Aorta (tissue), 5 donors: ENCODE results near the gene B4GALNT4. TPM values are rescaled to one million over a fixed set of nuclear protein-coding genes. Genes with fewer than 3 reads are reported as not detected.
A peak's percentile ranks its signal among the peaks of the same experiment; 100 is the strongest.
"Not testable (repeated sequence)": the region's sequence is repeated elsewhere in the genome, so short reads cannot be mapped to it uniquely, and the experiment has no call there.

Experiments
- ATAC-seq: fragments of 200-7000 bp; cut with Tn5 transposase; one replicate; pipeline ENCODE4 v1.9.1; 2022; ENCODE audit warnings: moderate library complexity; ENCODE audit not compliant: low FRiP score
- DNase-seq, 2 donors: peaks; one replicate each; pipeline ENCODE4 v3.0.0-alpha.2; 2020
- H3K27ac ChIP-seq, 2 donors: one replicate each; pipeline ENCODE4 v1.5.1; 2013; ENCODE audit warnings: low read length in 2 of 2, mild to moderate bottlenecking in 2 of 2, moderate library complexity in 2 of 2, control low read depth in 1 of 2, inconsistent platforms in 1 of 2, low read depth in 1 of 2
- H3K27me3 ChIP-seq, 2 donors: one replicate each; pipeline ENCODE4 v1.6.1; 2013; ENCODE audit warnings: control low read depth in 1 of 2, low read length in 1 of 2, mild to moderate bottlenecking in 1 of 2, moderate library complexity in 1 of 2; ENCODE audit not compliant: insufficient read depth in 2 of 2, control insufficient read depth in 1 of 2
- H3K36me3 ChIP-seq, 2 donors: one replicate each; pipeline ENCODE4 v1.6.1; 2013; ENCODE audit warnings: control low read depth in 1 of 2, low read length in 1 of 2, mild to moderate bottlenecking in 1 of 2; ENCODE audit not compliant: insufficient read depth in 2 of 2, control insufficient read depth in 1 of 2
- H3K4me1 ChIP-seq, 2 donors: one replicate each; pipeline ENCODE4 v1.6.1; 2013; ENCODE audit warnings: low read length in 2 of 2, control low read depth in 1 of 2, mild to moderate bottlenecking in 1 of 2, moderate library complexity in 1 of 2; ENCODE audit not compliant: insufficient read depth in 2 of 2, control insufficient read depth in 1 of 2
- H3K4me3 ChIP-seq, 2 donors: one replicate each; pipeline ENCODE4 v1.5.1; 2013; ENCODE audit warnings: low read length in 2 of 2, control low read depth in 1 of 2, mild to moderate bottlenecking in 1 of 2
- H3K9me3 ChIP-seq: one replicate; pipeline ENCODE4 v1.6.1; 2013; ENCODE audit warnings: mild to moderate bottlenecking, low read length; ENCODE audit not compliant: control insufficient read depth
- WGBS, 2 donors: extraction: QIAGEN DNeasy Blood & Tissue Kit; methylation state at CpG; one replicate each; pipeline ENCODE4 v1.1.7; 2013; 5-methylcytosine and 5-hydroxymethylcytosine counted together
- intact Hi-C, 2 donors: fragments of 100-400 bp; cut with DNase I; formaldehyde crosslinking; loops; one replicate each; pipeline versions ENCODE4 v1.14.2 to v1.15.0; 2022
- polyA plus RNA-seq, 2 donors: library from polyadenylated mRNA; stranded (reverse); fragments of 200-250 nt; gene quantifications; one replicate each; pipeline ENCODE4 v1.2.3, GENCODE V29; 2013
- total RNA-seq, 2 donors: library from RNA; stranded (reverse); fragmentation: NEBNext Ultra II Directional; extraction: Animal tissue kit (Norgen Biotek cat#: 25700); gene quantifications; one replicate each; pipeline ENCODE4 v1.2.1, GENCODE V29; 2021
- donor health status: healthy with polysubstance abuse.
- donor health status: Bipolar disorder and iron deficiency.
- donor health status: DM: no; HTN: no; CAD: no.
- donor health status: DM: no; HTN: no; CAD: no.
- donor health status: DM: yes; HTN: yes; CAD: no.

The B4GALNT4 gene
- total and polyA plus RNA-seq, 4 donors, result 0.38 to 4.6 (median 1.9) TPM

DNA sequence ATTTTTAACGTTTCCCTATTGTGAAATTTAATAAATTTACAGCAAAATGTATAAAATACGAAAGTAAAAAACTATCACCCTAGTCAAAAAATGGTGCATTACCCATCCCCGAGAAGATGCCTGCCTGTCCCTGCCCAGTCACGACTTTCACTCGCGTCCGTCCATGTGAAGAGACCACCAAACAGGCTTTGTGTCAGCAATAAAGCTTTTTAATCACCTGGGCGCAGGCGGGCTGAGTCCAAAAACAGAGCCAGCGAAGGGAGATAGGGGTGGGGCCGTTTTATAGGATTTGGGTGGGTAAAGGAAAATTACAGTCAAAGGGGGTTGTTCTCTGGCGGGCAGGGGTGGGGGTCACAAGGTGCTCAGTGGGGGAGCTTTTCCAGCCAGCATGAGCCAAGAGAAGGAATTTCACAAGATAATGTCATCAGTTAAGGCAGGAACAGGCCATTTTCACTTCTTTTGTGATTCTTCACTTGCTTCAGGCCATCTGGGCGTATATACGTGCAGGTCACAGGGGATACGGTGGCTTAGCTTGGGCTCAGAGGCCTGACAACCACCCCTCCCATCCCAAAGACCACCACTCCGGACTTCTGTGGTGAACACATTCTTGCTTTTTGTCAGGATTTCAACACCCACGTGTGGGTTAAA, 35.6 kb upstream of the B4GALNT4 start:
- WGBS, 2 donors, result 90% methylated on average over 17 of the region's 17 CpGs
- H3K36me3 ChIP-seq, ATAC-seq, H3K4me3 ChIP-seq, H3K27me3 ChIP-seq, H3K4me1 ChIP-seq, H3K9me3 ChIP-seq, H3K27ac ChIP-seq, intact Hi-C loops: not testable (repeated sequence)
- peak in 1 of 2 donors; percentile 51 for DNase-seq

DNA sequence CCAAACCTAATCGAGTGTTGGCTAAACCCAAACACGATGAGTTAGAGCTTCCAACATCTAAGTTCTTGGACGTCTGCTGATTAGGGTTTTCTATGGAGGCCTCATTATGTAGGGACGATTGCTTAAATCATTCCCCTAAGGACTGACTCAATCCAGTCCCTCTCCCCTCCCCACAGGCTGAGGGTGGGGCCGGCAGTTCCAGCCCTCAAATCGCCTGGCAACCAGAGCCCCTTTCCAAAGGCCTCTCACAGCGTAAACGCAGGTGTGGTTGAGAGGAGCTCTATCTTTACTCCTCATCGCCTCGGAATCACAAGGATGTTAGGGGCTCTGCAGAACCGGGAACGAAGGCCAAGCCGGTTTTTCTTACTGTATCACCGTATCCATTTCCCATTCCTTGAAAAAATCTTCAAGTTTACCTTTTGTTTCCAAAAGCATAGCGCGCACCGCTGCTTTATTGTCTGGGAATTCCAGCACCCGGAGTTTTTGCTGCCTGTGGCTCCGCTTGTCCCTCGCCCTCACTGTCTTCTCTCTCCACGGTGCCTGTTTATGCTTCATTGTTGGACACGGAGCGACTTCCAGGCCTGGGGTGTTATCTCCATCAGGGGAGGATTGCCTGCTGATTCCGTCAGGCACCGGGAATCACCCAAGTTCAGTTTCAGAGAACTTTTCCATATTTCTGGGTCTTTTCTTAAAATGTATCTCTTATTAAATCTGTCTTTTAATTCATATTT, 34.9 kb upstream of the B4GALNT4 start:
- DNase-seq, result peak in 1 of 2 donors; percentile 70
- Histone ChIP-seq H3K27me3 (no peaks in the 10 kb centered on the region), H3K9me3 (no peaks in the 10 kb centered on the region), H3K36me3 (no peaks in the 10 kb centered on the region), H3K4me3 (no peak overlapping the region), H3K4me1 (no peaks in the 10 kb centered on the region), H3K27ac (no peak overlapping the region)
- ATAC-seq, result peak; percentile 44
- intact Hi-C loops, result no loop called here
- 78 to 80% methylated on average over 25 of the region's 25 CpGs for WGBS, 2 donors

DNA sequence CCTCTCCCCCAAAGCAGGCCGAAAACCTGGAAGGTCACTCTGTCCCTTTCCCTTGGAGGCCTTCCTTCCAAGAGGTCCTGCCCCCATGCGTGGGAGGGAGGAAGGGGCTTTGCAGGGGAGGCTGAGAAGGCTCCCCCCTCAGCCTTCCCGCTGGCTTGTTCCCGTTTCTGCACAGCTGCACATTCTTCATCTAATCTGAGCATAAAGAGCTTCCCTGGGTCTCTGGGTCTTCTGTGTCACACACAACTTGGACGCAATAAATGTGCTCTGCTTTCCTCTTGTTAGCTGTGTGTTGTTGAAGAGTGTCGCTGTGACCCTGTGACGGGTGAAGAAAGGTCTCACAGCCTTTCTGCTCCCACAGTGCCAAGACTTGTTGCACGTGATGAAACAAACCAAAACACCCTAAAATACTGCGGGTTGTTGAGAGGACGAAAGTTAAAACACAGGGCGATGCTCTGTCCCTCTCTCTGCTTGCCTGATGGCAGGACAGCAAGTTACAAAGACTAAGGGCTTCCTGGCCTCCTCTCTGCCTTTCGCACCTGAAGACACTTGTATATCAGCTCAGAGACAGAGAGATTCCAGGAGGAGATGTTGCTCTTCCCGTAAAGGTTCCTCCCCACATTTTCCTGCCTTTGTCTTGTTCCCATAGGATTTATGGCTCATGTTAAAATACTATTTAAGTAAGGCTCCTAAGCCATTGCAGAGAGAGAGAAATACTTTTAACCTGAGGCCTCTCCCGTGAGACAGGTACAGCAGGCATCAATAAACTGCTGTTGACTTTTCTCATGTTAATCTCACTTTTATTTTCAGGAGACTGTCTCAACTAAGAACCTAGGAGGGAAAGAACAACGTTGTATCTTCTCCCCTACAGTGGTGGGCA, 33.3 kb upstream of the B4GALNT4 start:
- Histone ChIP-seq H3K27ac (no peak overlapping the region), H3K27me3 (no peaks in the 10 kb centered on the region), H3K4me3 (no peak overlapping the region), H3K4me1 (no peaks in the 10 kb centered on the region), H3K9me3 (no peaks in the 10 kb centered on the region), H3K36me3 (no peaks in the 10 kb centered on the region)
- intact Hi-C loops, result no loop called here
- DNase-seq, result peak; percentile 67 to 69
- ATAC-seq, result no peak
- 60% methylated on average over 15 of the region's 15 CpGs for WGBS, 2 donors

DNA sequence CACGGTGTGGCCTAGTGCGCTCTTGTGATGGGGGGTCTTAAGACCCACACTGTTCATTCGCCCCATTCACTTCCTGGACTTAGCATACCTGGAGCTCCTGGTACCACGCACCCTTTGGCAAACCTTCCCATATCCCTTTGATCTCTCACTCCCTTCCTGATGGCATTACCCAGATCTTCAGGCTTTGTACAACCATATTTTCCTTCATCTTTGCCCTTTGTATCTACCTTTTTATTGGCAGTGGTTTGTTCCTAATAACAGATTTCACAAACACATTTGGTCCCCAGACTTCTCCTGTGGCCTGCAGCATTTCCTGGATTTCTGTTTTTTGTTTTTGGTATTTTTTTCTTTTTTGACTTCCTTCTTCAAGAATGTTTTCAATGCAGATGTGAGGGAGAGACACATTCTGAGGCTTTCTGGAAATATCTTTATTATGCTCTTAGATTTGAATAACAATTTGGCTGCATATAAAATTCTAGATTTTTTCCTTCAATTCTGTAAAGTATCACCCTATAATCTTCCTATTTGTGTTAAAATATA, 32.6 kb upstream of the B4GALNT4 start:
- intact Hi-C loops, result no loop called here
- Histone ChIP-seq H3K27me3 (no peaks in the 10 kb centered on the region), H3K4me1 (no peaks in the 10 kb centered on the region), H3K4me3 (no peak overlapping the region), H3K9me3 (no peaks in the 10 kb centered on the region), H3K36me3 (no peaks in the 10 kb centered on the region), H3K27ac (no peak overlapping the region)
- ATAC-seq (no peak), DNase-seq (peak in 1 of 2 donors; percentile 6)
- 95 to 96% methylated on average over 4 of the region's 4 CpGs for WGBS, 2 donors

DNA sequence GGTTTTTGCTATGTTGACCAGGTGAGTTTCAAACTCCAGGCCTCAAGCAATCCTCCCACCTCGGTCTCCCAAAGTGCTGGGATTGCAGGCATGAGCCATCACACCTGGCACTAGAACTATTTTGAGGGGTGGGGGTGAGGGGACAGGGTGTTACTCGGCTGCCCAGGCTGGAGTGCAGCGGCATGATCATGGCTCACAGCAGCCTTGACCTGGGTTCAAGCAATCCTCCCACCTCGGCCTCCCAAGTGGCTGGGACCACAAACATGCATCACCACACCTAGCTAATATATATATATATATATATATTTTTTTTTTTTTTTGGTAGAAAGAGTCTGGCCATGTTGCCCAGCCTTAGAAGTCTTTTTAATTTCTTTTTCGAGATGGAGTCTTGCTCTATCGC, 31.6 kb upstream of the B4GALNT4 start:
- Histone ChIP-seq H3K9me3 (no peaks in the 10 kb centered on the region), H3K4me1 (no peaks in the 10 kb centered on the region), H3K36me3 (no peaks in the 10 kb centered on the region), H3K27me3 (no peaks in the 10 kb centered on the region), H3K4me3 (no peak overlapping the region), H3K27ac (no peak overlapping the region)
- WGBS, 2 donors, result 93% methylated on average over 6 of the region's 6 CpGs
- intact Hi-C loops, result no loop called here
- ATAC-seq (no peak), DNase-seq (peak in 1 of 2 donors; percentile 23)

DNA sequence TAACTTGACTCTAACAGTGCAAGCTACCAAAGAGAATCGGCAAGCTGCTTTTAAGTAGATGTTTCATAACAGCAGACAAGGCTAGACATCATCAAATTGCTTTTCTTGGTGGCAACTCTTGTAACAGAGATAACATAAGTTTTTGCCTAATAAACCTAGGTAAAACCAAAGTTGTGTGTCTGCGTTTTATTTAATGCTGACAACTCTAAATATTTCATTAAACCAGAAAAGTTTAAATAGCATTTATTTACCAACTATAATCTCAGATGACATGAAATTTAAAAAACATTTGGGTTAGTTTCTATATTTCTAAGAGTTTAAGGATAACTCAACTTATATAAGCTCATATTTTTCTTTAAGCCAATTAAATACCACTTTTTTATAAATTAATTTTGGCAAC, 29.3 kb upstream of the B4GALNT4 start:
- H3K4me3 ChIP-seq, result no peak overlapping the region
- intact Hi-C loops, result no loop called here
- H3K36me3 ChIP-seq, result no peaks in the 10 kb centered on the region
- ATAC-seq (no peak), DNase-seq (no peak)
- 94 to 97% methylated on average over 2 of the region's 2 CpGs for WGBS, 2 donors
- no peaks in the 10 kb centered on the region for H3K27me3 ChIP-seq
- H3K9me3 ChIP-seq, result no peaks in the 10 kb centered on the region
- no peak overlapping the region for H3K27ac ChIP-seq
- H3K4me1 ChIP-seq, result no peaks in the 10 kb centered on the region

DNA sequence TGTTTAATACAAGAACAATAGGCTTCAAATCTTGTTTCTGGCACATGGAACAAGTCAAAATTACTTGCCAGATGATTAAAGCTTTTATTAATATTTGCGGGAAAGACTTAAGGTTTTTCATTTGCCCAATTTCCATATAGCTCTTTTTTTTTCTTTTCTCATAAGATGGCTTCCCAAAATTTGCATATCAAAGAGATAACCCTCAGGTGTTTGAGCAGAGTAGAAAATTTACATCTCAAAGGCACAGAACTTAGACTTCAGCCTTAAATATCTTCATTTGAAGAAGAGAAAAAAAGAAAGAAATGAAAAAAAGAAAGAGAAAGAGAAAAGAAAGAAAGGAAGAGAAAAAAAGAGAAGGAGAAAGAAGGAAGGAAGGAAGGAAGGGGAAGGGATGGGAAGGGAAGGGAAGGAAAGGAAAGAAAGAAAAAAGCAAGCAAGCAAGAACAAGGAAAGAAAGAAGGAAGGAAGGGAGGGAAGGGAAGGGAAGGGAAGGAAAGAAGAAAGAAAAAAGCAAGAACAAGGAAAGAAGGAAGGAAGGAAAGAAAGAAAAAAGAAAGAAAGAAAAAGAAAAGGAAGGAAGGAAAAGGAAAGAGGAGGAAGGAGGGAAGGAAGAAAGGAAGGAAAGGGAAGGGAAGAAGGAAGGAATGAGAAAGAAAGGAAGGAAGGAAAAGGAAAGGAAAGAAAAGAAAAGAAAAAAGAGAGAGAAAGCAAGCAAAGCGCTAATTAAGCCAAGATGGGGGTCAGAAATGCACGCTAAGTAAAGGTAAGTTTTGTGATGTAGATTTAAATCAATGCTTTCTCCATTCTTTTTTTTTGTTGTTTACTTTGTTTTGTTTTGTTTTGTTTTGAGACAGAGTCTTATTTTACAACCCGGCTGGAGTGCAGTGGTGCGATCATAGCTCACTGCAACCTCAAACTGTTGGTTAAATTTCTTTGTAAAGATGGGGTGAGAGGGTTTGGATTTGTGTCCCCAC, 28.5 kb upstream of the B4GALNT4 start:
- WGBS, 2 donors, result 65 to 80% methylated on average over 5 of the region's 5 CpGs
- Histone ChIP-seq H3K36me3 (no peaks in the 10 kb centered on the region), H3K9me3 (no peaks in the 10 kb centered on the region), H3K27me3 (no peaks in the 10 kb centered on the region), H3K4me3 (no peak overlapping the region), H3K27ac (no peak overlapping the region), H3K4me1 (no peaks in the 10 kb centered on the region)
- DNase-seq (peak in 1 of 2 donors; percentile 5), ATAC-seq (no peak)
- intact Hi-C loops, result no loop called here

DNA sequence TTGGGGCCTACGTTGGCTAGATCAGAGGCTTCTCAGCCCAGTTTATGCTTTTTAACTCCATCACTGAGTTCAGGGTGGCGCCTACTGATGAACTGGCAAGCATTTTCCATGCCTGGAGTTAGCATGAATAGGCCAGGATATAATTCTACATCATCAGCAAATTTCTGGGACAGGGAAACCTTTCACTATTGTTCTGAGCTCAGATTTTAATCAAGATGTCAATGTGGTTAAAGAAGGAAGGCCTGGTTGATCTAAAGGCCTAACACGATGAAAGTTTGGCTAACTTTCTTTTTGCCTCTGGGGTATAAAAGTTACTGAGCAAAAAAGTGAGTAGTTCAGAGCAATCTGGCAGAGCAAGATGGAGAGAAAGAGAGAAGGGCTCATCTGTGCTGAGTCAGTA, 27.0 kb upstream of the B4GALNT4 start:
- H3K4me3 ChIP-seq, result no peak overlapping the region

More for the DNA sequence above, 27.0 kb upstream of the B4GALNT4 start:
- ATAC-seq, result no peak
- Histone ChIP-seq H3K27me3 (no peaks in the 10 kb centered on the region), H3K27ac (no peak overlapping the region), H3K4me1 (no peaks in the 10 kb centered on the region), H3K36me3 (no peaks in the 10 kb centered on the region), H3K9me3 (no peaks in the 10 kb centered on the region)
- DNase-seq, result peak in 1 of 2 donors; percentile 3
- 81 to 82% methylated on average over 3 of the region's 3 CpGs for WGBS, 2 donors
- intact Hi-C loops, result no loop called here
